HS-5 (cell line): ENCODE measurements around the gene RBMS3.
"Not testable (repeated sequence)": the region's sequence is repeated elsewhere in the genome, so short reads cannot be mapped to it uniquely, and the experiment has no call there.

Experiments
- DNase-seq: peaks from one replicate; pipeline ENCODE4 v3.0.0-alpha.2; 2012; ENCODE audit warnings: low read depth

RBMS3 gene

GRCh38 chr3:29618395-29619282 is 337.8 kb downstream of the RBMS3 start:
- DNase-seq: no peak

- DNase-seq: no peak
Measured at GRCh38 chr3:29619676-29620075, 338.8 kb downstream of the RBMS3 start.

- DNase-seq: no peak
Measured at GRCh38 chr3:29627136-29628117, 346.6 kb downstream of the RBMS3 start.

GRCh38 chr3:29628795-29629194 is 347.9 kb downstream of the RBMS3 start:
- no peak for DNase-seq

GRCh38 chr3:29635888-29636287 is 355.0 kb downstream of the RBMS3 start:
- no peak for DNase-seq

- DNase-seq: no peak
Measured at GRCh38 chr3:29637068-29637467, 356.2 kb downstream of the RBMS3 start.

- no peak for DNase-seq
Measured at GRCh38 chr3:29639578-29640290, 358.9 kb downstream of the RBMS3 start.

GRCh38 chr3:29642393-29643033 is 361.6 kb downstream of the RBMS3 start:
- DNase-seq: no peak

- no peak for DNase-seq
Measured at GRCh38 chr3:29643034-29643425, 362.2 kb downstream of the RBMS3 start.

GRCh38 chr3:29644261-29644660 is 363.4 kb downstream of the RBMS3 start:
- no peak for DNase-seq

- DNase-seq: no peak
Measured at GRCh38 chr3:29644956-29645636, 364.2 kb downstream of the RBMS3 start.

GRCh38 chr3:29646043-29646442 is 365.2 kb downstream of the RBMS3 start:
- no peak for DNase-seq

- DNase-seq: no peak
Measured at GRCh38 chr3:29649815-29650547, 369.1 kb downstream of the RBMS3 start.

- no peak for DNase-seq
Measured at GRCh38 chr3:29653680-29654079, 372.8 kb downstream of the RBMS3 start.

GRCh38 chr3:29655015-29655747 is 374.3 kb downstream of the RBMS3 start:
- no peak for DNase-seq

GRCh38 chr3:29665688-29666087 is 384.8 kb downstream of the RBMS3 start:
- DNase-seq: no peak

- DNase-seq: no peak
Measured at GRCh38 chr3:29668233-29668632, 387.4 kb downstream of the RBMS3 start.

GRCh38 chr3:29668728-29669127 is 387.9 kb downstream of the RBMS3 start:
- DNase-seq: no peak

- not testable (repeated sequence) for DNase-seq
Measured at GRCh38 chr3:29670476-29670875, 389.6 kb downstream of the RBMS3 start.

- DNase-seq: no peak
Measured at GRCh38 chr3:29677421-29677820, 396.6 kb downstream of the RBMS3 start.
